ENCODE results near the gene FUT8. TPM values are rescaled to one million over a fixed set of nuclear protein-coding genes. Genes with fewer than 3 reads are reported as not detected.

The FUT8 gene
- total RNA-seq, 1 donor from 2014 or later, result 18.1 TPM

- no peak for DNase-seq (ENCODE audit: low spot score)
- no peak for TF ChIP-seq CTCF (IDR thresholded peaks at IDR 0.05)
- no peak overlapping the region for H3K27ac Mint-ChIP-seq (ENCODE audit: unreplicated experiment)
- peaks cover 18% of the 10 kb centered on the region for H3K4me1 Mint-ChIP-seq (ENCODE audit: low read depth)
- no peak overlapping the region for H3K4me3 Mint-ChIP-seq (ENCODE audit: unreplicated experiment)
- no peaks in the 10 kb centered on the region for H3K9me3 Mint-ChIP-seq (ENCODE audit: low read depth)
- no peaks in the 10 kb centered on the region for H3K27me3 Mint-ChIP-seq (ENCODE audit: low read depth)
- no peaks in the 10 kb centered on the region for H3K36me3 Mint-ChIP-seq (ENCODE audit: low read depth)
Measured at GRCh38 chr14:65415613-65416012, 3.1 kb downstream of the FUT8 start.

DNA sequence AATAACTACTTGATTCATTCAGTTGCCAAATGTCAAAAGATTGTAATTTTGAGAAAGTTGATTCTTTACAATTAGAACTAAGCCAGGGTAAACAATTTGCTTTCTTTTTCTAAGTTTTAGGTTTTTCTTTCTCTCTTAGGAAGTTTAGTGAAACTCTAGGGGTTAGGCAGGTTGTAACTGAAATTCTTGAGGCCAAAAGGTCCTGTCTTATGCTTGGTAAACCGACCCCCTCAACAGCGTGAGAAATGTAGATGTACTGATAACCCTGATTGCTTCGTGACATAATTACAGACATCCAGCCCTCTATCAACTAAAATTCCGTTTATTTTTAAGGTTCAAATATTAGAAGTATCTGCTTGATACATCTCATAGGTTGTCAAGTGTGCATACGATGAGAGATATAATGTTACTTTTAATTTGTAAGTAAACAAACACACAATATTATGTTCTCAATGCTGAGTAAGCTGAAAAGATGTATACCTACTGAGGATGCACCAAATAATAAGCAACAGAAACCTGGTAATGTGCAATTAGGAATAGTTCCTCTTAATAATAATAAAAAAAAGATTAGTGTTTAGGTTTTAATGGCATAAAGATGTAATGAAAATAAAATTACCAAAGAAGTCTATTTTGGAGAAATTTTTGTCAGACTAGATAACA, 7.2 kb downstream of the FUT8 start:
- no peak overlapping the region for H3K27ac Mint-ChIP-seq (ENCODE audit: unreplicated experiment)
- DNase-seq (ENCODE audit: low spot score), result no peak
- no peaks in the 10 kb centered on the region for H3K9me3 Mint-ChIP-seq (ENCODE audit: low read depth)
- no peak overlapping the region for H3K4me3 Mint-ChIP-seq (ENCODE audit: unreplicated experiment)
- H3K36me3 Mint-ChIP-seq (ENCODE audit: low read depth), result no peaks in the 10 kb centered on the region
- no peaks in the 10 kb centered on the region for H3K27me3 Mint-ChIP-seq (ENCODE audit: low read depth)
- TF ChIP-seq CTCF (IDR thresholded peaks at IDR 0.05), result no peak
- H3K4me1 Mint-ChIP-seq (ENCODE audit: low read depth), result peaks cover 9% of the 10 kb centered on the region

- Mint-ChIP-seq H3K27me3 (ENCODE audit: low read depth) (no peaks in the 10 kb centered on the region), H3K4me1 (ENCODE audit: low read depth) (peaks cover 9% of the 10 kb centered on the region), H3K9me3 (ENCODE audit: low read depth) (no peaks in the 10 kb centered on the region), H3K27ac (ENCODE audit: unreplicated experiment) (no peak overlapping the region), H3K4me3 (ENCODE audit: unreplicated experiment) (no peak overlapping the region), H3K36me3 (ENCODE audit: low read depth) (no peaks in the 10 kb centered on the region)
- no peak for DNase-seq (ENCODE audit: low spot score)
- no peak for TF ChIP-seq CTCF (IDR thresholded peaks at IDR 0.05)
Measured at GRCh38 chr14:65421201-65421981, 8.9 kb downstream of the FUT8 start.

DNA sequence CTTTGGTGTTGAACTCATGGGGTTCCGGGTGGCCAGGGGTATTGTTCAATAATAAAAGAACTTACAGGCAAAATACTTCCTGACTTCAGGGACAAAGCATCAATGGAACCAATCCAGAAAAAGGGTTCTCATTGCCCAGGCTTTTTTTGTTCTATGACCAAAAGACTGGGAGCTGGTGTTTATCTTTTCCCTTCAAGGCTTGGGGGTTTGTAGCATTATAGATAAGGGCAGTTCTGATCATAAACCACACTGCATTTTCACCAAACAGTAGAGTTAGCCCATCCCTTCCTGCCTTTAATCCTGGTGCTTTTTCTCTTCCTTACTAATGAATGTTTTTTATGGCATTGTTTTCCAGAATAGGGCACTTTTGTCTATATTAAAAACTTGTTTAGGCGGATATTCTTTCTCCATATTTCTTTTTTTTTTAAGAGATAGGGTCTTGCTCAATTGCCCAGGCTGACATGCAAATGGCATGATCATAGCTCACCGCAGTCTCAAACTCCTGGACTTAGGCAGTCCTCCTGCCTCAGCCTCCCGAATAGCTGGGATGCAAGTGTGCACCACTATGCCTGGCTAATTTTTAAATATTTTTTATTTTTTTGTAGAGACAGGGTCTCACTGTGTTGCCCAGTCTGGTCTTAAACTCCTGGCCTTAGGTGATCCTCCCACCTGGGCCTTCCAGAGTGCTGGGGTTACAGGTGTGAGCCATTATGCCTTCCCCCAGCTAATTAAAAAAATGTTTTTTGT, 9.7 kb downstream of the FUT8 start:
- Mint-ChIP-seq H3K9me3 (ENCODE audit: low read depth) (no peaks in the 10 kb centered on the region), H3K4me1 (ENCODE audit: low read depth) (peaks cover 9% of the 10 kb centered on the region), H3K27me3 (ENCODE audit: low read depth) (no peaks in the 10 kb centered on the region), H3K27ac (ENCODE audit: unreplicated experiment) (no peak overlapping the region), H3K36me3 (ENCODE audit: low read depth) (peaks cover 2% of the 10 kb centered on the region), H3K4me3 (ENCODE audit: unreplicated experiment) (no peak overlapping the region)
- DNase-seq (ENCODE audit: low spot score), result no peak
- TF ChIP-seq CTCF (IDR thresholded peaks at IDR 0.05), result no peak

DNA sequence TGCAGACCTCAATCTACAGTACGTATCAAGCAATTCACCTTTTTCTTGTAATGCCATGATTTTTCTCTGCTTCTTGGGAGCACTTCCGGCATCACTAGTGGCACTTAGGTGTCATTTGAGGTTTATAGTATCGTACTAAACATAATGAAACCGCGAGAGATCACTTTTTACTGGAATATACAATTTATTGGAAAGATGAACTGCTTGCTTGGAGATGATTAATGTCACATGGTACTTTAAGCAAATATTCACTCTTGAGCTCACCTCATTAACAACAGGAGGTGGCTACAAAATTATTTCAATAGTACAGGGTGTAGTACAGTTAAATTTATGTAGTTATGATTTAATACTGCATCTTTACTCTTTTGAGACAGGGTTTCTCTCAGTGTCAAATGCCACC, 11.5 kb downstream of the FUT8 start:
- Mint-ChIP-seq H3K36me3 (ENCODE audit: low read depth) (peaks cover 2% of the 10 kb centered on the region), H3K9me3 (ENCODE audit: low read depth) (no peaks in the 10 kb centered on the region), H3K4me1 (ENCODE audit: low read depth) (peaks cover 10% of the 10 kb centered on the region), H3K4me3 (ENCODE audit: unreplicated experiment) (no peak overlapping the region), H3K27me3 (ENCODE audit: low read depth) (no peaks in the 10 kb centered on the region), H3K27ac (ENCODE audit: unreplicated experiment) (no peak overlapping the region)
- DNase-seq (ENCODE audit: low spot score), result no peak
- no peak for TF ChIP-seq CTCF (IDR thresholded peaks at IDR 0.05)

Measured in chondrocyte (in vitro differentiated cells).